Mucosa of rectum (tissue), 2 donors: ENCODE measurements around the gene RBP3.

Experiments used
- H3K27ac ChIP-seq, 2 donors: one replicate each; pipeline ENCODE4 v1.7.0; 2013; ENCODE audit warnings: inconsistent platforms in 2 of 2, low read depth in 2 of 2, low read length in 2 of 2
- H3K27me3 ChIP-seq, 2 donors: one replicate each; pipeline ENCODE4 v1.7.0; 2013; ENCODE audit warnings: low read length in 2 of 2; ENCODE audit not compliant: control insufficient read depth in 2 of 2, insufficient read depth in 2 of 2
- H3K36me3 ChIP-seq, 2 donors: one replicate each; pipeline ENCODE4 v1.7.0; 2013; ENCODE audit warnings: low read length in 2 of 2; ENCODE audit not compliant: control insufficient read depth in 2 of 2, insufficient read depth in 2 of 2
- H3K4me1 ChIP-seq, 2 donors: one replicate each; pipeline ENCODE4 v1.7.0; 2013; ENCODE audit warnings: low read length in 2 of 2, mild to moderate bottlenecking in 1 of 2; ENCODE audit not compliant: control insufficient read depth in 2 of 2, insufficient read depth in 2 of 2
- H3K4me3 ChIP-seq, 2 donors: one replicate each; pipeline ENCODE4 v1.7.0; 2013; ENCODE audit warnings: low read length in 2 of 2
- H3K9ac ChIP-seq, 2 donors: one replicate each; pipeline ENCODE4 v1.7.0; 2013; ENCODE audit warnings: low read length in 2 of 2, low read depth in 1 of 2, mild to moderate bottlenecking in 1 of 2
- H3K9me3 ChIP-seq, 2 donors: one replicate each; pipeline ENCODE4 v1.7.0; 2013; ENCODE audit warnings: low read length in 2 of 2; ENCODE audit not compliant: control insufficient read depth in 2 of 2
- donor health status: healthy.
- donor health status: Normal muscosa, but diverticular disease.

RBP3 gene

DNA sequence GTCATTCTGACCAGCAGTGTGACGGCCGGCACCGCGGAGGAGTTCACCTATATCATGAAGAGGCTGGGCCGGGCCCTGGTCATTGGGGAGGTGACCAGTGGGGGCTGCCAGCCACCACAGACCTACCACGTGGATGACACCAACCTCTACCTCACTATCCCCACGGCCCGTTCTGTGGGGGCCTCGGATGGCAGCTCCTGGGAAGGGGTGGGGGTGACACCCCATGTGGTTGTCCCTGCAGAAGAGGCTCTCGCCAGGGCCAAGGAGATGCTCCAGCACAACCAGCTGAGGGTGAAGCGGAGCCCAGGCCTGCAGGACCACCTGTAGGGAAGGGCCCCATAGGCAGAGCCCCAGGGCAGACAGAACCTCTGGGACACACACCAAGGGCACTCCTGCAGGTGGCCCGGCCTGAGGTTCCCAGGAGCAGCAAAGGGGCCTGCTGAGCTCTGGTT is 9.0 kb downstream of the RBP3 start:
- Histone ChIP-seq H3K36me3 (no peaks in the 10 kb centered on the region), H3K4me1 (no peaks in the 10 kb centered on the region), H3K9ac (no peak overlapping the region), H3K9me3 (no peaks in the 10 kb centered on the region), H3K27me3 (no peaks in the 10 kb centered on the region), H3K4me3 (no peak overlapping the region), H3K27ac (no peak overlapping the region)

DNA sequence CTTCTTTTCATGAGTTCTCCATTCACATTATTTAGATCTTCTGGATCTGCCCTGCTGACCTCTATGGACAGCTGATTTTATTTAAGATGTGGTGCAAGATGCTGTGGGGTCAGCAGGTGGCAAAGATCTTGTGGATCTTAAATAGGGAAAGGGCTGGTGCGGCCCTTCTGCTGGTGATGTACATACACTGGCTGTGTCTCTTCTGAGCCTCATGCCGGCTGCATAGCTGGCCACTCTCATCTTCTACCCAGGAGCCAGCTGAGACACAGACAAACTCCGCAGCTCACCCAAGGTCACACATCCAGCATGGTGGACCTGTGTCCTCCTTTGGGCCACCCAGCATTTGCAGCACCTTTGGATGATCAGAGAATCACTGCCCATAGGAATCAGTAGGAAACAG is 9.7 kb downstream of the RBP3 start:
- Histone ChIP-seq H3K4me1 (no peaks in the 10 kb centered on the region), H3K36me3 (no peaks in the 10 kb centered on the region), H3K9ac (no peak overlapping the region), H3K9me3 (no peaks in the 10 kb centered on the region), H3K27me3 (no peaks in the 10 kb centered on the region), H3K4me3 (no peak overlapping the region), H3K27ac (no peak overlapping the region)

DNA sequence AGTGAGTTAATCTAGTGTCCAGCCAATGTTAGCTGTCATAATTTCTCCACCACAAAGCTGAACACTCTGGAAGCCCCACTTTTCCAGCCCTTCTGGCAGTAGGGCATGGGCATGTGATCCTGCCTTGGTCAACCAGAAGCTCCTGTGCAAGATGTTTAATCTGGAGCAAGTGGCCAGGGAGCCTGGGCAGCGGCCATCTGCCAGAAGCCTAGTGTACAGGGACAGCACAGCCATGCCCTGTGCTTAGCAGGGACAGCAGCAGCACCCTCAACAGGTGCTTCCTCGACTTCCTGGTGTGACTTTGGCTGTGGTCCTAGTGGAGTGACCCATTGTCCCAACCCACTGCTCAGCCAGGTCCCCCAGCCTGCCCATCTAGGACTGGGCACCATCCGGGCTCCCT is 10.3 kb downstream of the RBP3 start:
- Histone ChIP-seq H3K9ac (no peak overlapping the region), H3K9me3 (no peaks in the 10 kb centered on the region), H3K27ac (no peak overlapping the region), H3K27me3 (no peaks in the 10 kb centered on the region), H3K36me3 (no peaks in the 10 kb centered on the region), H3K4me1 (no peaks in the 10 kb centered on the region), H3K4me3 (no peak overlapping the region)

DNA sequence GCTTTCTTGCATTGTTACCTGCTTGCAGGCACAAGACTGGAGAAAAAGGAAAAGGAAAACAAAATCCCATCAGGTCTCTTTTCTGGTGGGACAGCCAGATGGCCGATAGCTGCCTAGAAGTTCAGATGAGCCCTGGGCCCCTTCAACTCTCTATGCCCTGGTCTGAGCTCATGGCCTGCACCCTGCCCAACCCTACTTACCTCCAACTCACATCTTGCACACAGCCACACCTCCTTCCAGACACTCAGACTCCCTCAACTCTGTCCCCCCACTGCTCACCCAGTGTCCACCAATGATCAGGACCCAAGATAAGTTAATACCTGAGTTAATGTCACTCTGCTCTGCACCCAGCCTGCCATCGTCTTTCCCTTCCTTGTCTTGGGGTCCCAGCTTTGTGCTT is 10.9 kb downstream of the RBP3 start:
- H3K4me1 ChIP-seq, result no peaks in the 10 kb centered on the region
- no peaks in the 10 kb centered on the region for H3K36me3 ChIP-seq
- no peak overlapping the region for H3K27ac ChIP-seq
- H3K4me3 ChIP-seq, result no peak overlapping the region
- H3K9ac ChIP-seq, result no peak overlapping the region
- H3K9me3 ChIP-seq, result no peaks in the 10 kb centered on the region
- H3K27me3 ChIP-seq, result no peaks in the 10 kb centered on the region

DNA sequence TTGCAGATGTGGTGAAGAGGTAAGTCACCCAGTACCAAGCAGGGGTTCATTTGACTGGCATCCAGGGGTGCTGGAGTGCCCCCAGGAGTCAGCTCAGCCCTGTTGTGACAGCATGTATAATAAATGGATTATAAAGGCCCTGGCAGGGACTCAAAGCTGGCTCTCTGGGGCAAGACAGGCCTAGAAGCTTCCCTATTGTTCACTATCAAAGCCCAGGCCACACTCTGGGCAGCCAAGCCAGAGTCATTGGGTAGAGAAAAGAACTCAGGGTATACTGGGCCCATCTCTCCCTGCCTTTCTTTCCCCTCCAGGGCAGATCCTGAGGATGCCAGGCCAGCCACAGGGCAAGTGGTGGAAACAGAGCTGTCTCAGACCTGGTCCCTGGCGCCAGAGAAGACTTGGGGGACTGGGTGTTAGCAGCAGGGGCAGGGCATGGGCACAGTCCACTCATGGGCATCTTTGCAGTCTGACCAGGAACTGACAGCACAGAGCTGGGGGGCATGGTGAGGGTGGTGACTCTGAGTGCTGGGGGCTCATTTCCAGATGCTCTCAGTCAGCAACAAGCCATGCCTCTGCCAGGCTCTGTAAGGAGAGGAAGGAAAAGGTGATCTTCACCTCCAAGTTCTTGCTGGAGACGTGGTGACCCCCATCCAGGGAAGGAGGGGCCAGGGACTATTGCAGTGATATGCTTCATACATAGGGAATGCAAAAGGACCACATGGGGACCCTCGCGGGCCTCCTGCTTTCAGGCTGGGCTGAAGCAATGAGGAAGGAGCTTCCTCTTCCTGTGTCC is 11.7 kb downstream of the RBP3 start:
- H3K4me1 ChIP-seq, result no peaks in the 10 kb centered on the region
- no peaks in the 10 kb centered on the region for H3K36me3 ChIP-seq
- H3K27ac ChIP-seq, result no peak overlapping the region
- no peak overlapping the region for H3K4me3 ChIP-seq
- no peak overlapping the region for H3K9ac ChIP-seq
- no peaks in the 10 kb centered on the region for H3K9me3 ChIP-seq
- no peaks in the 10 kb centered on the region for H3K27me3 ChIP-seq

DNA sequence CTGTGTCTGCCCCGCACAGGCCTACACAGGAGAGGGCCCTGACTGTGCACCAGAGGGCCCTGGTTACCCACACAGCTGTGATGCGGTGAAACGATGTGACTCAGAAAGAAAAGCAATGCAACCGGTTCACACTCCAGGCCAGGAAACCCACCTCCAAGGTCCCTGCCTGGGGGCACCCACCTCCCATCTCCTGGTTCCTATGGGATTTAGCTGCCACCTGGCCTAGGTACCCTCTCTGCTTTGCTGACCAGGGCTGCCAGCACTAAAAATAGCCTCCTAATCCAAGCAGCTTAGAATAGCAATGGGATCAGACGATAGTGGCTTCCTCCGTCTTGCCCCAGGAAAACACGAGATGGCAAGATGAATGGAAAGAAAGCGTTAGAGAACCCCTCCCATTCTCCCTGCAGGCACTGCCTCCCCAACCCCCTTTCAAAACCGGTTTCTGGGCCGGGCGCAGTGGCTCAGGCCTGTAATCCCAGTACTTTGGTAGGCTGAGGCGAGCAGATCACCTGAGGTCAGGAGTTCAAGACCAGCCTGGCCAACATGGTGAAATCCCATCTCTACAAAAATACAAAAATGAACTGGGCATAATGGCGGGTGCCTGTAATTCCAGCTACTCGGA is 12.4 kb downstream of the RBP3 start:
- H3K27me3 ChIP-seq, result no peaks in the 10 kb centered on the region
- H3K36me3 ChIP-seq, result no peaks in the 10 kb centered on the region
- H3K27ac ChIP-seq, result no peak overlapping the region
- H3K9ac ChIP-seq, result no peak overlapping the region
- H3K4me1 ChIP-seq, result no peaks in the 10 kb centered on the region
- no peak overlapping the region for H3K4me3 ChIP-seq
- H3K9me3 ChIP-seq, result no peaks in the 10 kb centered on the region

DNA sequence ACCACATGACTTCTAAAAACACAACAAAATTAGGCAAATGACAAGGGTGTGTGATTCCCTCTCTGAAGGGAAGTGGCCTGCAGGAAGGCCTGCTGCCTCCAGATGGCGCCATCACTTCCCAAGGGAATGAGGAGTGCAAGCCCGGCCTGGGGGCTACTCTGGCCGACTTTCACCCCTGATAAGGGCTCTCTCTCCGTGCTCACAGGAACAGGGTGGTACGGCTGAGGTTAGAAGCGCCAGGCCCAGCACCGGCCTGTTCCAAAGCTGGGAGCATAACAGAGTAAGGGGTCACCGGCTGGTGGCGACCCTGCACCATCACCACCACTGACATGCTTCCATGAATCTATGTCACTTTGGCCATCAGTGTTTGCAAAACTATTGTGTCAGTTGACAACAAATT is 13.1 kb downstream of the RBP3 start:
- Histone ChIP-seq H3K4me1 (no peaks in the 10 kb centered on the region), H3K27ac (no peak overlapping the region), H3K36me3 (no peaks in the 10 kb centered on the region), H3K9ac (no peak overlapping the region), H3K27me3 (no peaks in the 10 kb centered on the region), H3K9me3 (no peaks in the 10 kb centered on the region), H3K4me3 (no peak overlapping the region)

DNA sequence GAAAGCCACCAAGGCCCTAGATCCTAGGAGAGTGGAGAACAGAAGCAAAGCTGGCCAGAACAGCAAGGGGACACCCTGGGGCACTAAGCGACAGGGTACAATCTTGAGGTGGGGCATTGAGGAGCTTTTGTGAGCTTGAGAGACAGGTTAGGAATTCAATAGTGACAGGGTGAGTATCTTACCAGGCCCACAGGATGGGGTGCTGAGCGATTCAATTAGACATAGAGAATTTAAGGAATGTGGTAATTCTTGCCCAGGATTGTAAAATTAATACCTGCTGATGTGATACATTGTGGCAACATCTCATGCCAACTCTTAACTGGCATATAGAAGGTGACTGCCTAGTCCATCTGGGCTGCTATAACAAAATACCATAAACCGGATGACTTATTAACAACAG is 14.0 kb downstream of the RBP3 start:
- Histone ChIP-seq H3K4me1 (no peaks in the 10 kb centered on the region), H3K27ac (no peak overlapping the region), H3K9ac (no peak overlapping the region), H3K36me3 (no peaks in the 10 kb centered on the region), H3K9me3 (no peaks in the 10 kb centered on the region), H3K27me3 (no peaks in the 10 kb centered on the region), H3K4me3 (no peak overlapping the region)

DNA sequence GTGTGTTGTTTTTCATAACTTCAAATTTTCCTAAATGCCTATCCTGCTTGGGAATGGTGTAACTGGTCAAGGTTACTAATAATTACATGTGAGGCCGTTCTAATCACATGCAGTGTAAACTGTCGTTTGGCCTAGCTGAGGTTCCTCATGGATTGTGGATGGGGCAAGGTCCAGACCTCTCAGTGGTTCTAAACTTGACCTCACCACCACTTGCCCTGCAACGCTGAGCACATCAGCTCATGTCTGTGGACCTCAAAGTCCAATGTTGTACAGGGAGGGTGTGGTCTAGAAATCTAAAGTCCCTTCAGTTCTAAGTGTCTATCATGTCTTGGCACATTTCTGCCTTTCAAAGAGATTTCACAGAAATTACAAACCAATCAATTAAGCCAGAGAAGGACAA is 15.6 kb downstream of the RBP3 start:
- Histone ChIP-seq H3K4me1 (no peaks in the 10 kb centered on the region), H3K9me3 (no peaks in the 10 kb centered on the region), H3K4me3 (no peak overlapping the region), H3K9ac (no peak overlapping the region), H3K27me3 (no peaks in the 10 kb centered on the region), H3K27ac (no peak overlapping the region), H3K36me3 (no peaks in the 10 kb centered on the region)

DNA sequence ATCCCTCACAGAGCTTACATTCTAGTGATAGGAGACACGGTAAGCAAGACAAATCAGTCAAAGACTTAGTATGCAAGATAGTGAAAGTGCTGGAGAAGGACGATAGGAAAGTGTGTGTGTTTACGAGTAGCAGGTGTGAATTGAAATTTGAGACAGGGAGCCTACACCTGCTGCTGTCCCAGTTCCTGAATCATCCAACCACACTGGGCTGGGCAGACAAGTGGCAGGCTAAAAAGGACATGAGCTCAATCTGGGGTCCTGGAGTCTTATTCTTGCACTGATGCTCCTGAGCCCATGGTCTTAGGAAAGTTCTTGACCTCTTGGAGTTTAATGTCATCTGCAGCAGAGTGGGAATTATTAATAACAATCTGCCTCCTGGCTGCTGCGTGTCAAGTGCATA is 16.2 kb downstream of the RBP3 start:
- Histone ChIP-seq H3K27ac (no peak overlapping the region), H3K4me1 (no peaks in the 10 kb centered on the region), H3K9ac (no peak overlapping the region), H3K27me3 (no peaks in the 10 kb centered on the region), H3K36me3 (no peaks in the 10 kb centered on the region), H3K9me3 (no peaks in the 10 kb centered on the region), H3K4me3 (no peak overlapping the region)
